HG02763 (cell line): ENCODE measurements around the gene FAM171A1.
A peak's percentile ranks its signal among the peaks of the same experiment; 100 is the strongest.
"Not testable (repeated sequence)": the region's sequence is repeated elsewhere in the genome, so short reads cannot be mapped to it uniquely, and the experiment has no call there.

ENCODE experiments used
- ATAC-seq: cut with Tn5 transposase; IDR thresholded peaks from one replicate; pipeline ENCODE4 v1.9.1; 2021; ENCODE audit warnings: mild to moderate bottlenecking, moderate library complexity; ENCODE audit not compliant: unreplicated experiment

Gene FAM171A1

GRCh38 chr10:15220445-15220844 lies 150.6 kb downstream of the FAM171A1 start:
- ATAC-seq, result no peak

- ATAC-seq, result no peak
Measured at GRCh38 chr10:15216700-15217099, 154.4 kb downstream of the FAM171A1 start.

- no peak for ATAC-seq
Measured at GRCh38 chr10:15214237-15214636, 156.9 kb downstream of the FAM171A1 start.

DNA sequence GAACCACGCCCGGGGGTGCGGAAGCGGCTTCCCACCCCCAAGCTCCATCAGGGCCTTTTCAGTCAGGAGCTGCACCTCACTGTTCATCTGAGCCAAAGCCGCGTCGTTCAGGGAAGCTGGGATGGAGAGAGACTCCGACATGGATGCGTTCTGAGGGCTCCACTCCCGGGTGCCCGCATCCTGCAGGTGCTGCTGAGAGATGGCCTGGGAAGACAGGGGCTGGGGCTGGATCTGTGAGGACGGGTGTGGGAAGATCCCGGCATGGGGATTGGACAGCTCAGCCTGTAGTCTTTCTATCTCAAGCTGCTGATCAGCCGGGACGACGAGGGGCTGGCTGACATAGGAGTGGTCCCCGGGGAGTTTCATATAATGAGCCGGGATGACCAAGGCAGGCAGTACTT lies 157.6 kb downstream of the FAM171A1 start:
- no peak for ATAC-seq

DNA sequence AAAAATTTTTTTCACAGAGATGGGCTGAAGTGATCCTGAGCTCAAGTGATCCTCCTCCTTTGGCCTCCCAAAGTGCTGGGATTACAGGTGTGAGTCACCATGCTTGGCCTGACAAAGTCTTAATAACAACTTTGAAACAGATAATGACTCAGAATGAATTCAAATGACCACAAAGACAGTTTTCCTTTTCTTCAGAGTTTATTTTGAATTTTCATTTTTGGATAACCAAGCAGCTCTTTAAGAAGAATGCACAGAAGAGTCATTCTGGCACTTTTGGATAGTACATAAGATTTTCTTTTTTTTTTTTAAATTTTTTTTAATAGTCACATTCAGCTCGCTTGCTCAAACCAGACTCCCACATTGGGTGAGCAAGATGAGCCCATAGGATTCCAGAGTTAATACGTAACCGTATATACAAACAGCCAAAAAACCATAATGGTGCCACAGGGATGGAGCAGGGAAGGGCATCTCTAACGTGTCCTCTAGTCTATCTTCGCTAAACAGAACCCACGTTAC lies 159.6 kb downstream of the FAM171A1 start:
- ATAC-seq, result no peak

DNA sequence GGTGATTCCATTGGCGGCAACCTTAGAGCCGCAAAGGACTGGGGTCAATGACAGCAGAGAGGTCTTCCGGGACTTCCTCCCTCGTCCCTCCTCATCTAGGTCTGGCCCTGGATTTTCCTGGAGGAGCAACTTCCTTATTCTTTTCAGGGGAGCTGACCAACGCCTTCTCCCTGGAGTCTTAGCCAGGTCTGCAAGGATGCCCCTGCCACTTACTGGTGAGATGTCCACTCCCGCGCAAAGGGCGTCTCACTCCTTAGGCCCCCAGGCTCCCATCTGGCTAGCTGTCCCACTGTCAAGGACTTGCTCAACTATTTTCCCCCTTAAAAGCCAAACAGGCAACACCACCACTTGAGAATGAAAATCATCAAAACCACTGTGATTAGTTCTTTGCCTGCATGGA lies 160.6 kb downstream of the FAM171A1 start:
- no peak for ATAC-seq

DNA sequence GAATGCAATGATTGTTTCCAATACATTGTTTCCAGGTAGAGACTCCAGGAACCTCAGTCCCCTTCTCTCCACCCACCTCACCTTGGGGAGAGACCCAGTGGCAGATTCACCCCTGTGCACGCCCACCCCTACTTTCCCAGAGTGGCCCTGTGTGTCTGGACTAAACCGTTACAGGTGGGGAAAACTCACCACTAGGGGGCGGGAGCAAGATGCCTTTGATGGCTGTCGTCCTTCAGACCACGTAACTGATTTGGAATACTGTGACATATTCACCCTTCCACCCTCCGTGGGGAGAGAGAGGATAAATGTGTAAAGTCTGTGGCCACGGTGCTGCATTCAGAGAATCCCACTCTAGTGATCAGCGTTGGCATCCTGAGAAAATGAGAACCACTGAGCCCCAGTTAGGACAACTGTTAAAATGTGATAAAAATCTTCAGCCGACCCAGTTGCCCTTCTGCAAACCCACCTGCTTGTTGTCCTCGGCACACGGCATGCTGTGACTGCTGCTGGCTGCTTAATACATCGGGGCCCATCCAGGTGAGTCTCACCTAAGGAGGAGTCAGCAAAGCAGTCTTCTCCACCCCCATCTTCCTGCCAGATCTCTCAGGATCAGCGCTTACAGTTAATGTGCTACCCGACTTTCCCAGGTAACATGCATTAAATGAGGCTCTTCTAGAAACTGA lies 161.1 kb downstream of the FAM171A1 start:
- peak; percentile 58 for ATAC-seq

- no peak for ATAC-seq
Measured at GRCh38 chr10:15208221-15208620, 162.9 kb downstream of the FAM171A1 start.

DNA sequence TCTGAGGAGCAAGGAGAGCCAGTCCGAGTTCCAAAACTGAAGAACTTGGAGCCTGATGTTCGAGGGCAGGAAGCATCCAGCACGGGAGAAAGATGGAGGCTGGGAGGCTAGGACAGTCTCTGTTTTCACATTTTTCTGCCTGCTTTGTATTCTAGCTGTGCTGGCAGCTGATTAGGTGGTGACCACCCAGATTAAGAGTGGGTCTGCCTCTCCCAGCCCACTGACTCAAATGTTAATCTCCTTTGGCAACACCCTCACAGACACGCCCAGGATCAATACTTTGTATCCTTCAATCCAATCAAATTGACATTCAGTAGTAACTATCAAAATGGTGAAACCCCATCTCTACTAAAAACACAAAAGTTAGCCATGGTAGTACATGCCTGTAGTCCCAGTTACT lies 163.7 kb downstream of the FAM171A1 start:
- ATAC-seq, result not testable (repeated sequence)

GRCh38 chr10:15202639-15203038 lies 168.4 kb downstream of the FAM171A1 start:
- ATAC-seq, result no peak

DNA sequence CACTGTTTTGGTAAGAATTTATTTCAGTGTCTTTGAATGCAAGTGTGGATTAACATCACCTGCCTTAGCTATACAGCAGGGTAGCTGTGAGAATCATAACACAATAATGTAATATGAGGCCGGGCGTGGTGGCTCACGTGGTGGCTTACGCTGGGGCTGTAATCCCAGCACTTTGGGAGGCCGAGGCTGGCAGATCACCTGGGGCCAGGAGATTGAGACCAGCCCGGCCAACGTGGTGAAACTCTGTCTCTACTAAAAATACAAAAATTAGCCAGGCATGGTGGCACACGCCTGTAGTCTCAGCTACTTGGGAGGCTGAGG lies 168.8 kb downstream of the FAM171A1 start:
- ATAC-seq, result not testable (repeated sequence)

GRCh38 chr10:15201589-15202300 lies 169.3 kb downstream of the FAM171A1 start:
- no peak for ATAC-seq

DNA sequence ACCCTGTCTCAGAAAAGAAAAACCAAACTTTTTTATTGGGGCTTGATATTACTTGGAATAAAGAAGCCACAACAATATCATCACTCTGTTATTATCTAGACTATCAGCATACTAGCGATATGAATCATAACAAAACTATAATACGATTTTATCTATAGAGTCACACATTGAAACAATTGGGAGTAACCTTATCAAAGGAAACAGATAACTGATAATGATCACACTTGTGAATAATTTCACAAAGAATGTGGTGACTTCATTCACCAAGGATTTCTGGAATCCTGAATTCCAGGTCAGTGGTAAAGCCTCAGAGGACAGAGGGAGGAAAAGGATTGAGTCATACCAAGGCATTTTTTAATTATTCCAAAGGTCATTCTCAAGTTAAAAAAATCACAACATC lies 170.5 kb downstream of the FAM171A1 start:
- no peak for ATAC-seq

DNA sequence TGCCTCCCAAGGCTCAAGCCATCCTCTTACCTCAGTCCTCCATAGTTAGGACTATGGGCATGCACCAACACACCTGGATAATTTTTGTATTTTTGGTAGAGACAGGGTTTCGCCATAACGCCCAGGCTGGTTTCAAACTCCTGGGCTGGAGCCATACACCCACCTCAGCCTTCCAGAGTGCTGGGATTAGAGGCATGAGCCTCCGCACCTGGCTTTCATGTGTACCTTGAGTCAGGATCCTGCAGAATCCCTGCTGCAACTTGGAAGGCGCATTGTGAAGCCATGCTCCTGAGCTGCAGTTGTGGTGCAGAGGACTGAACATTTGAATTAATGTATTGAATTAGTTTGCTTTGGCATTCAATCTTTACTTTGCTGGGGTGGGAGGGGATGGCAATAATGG lies 173.2 kb downstream of the FAM171A1 start:
- ATAC-seq, result no peak

DNA sequence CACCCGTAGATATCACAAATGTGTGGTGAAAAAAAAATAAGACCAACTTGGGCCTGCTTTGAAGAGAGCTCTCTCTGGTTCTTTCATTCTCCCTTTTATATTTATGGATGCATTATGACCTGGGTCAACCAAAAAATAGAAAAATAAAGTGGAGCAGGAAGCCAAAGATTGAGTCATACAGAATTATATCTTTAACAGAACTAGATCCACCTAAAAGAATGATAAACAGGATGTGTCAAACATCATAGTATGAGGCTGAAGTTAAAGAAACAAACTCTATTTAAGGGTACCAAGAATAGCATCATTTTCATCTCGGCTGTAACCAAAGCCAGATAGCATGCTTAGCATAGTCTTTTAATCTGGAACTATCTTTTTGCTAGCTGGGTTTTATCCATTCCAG lies 173.8 kb downstream of the FAM171A1 start:
- ATAC-seq, result no peak

DNA sequence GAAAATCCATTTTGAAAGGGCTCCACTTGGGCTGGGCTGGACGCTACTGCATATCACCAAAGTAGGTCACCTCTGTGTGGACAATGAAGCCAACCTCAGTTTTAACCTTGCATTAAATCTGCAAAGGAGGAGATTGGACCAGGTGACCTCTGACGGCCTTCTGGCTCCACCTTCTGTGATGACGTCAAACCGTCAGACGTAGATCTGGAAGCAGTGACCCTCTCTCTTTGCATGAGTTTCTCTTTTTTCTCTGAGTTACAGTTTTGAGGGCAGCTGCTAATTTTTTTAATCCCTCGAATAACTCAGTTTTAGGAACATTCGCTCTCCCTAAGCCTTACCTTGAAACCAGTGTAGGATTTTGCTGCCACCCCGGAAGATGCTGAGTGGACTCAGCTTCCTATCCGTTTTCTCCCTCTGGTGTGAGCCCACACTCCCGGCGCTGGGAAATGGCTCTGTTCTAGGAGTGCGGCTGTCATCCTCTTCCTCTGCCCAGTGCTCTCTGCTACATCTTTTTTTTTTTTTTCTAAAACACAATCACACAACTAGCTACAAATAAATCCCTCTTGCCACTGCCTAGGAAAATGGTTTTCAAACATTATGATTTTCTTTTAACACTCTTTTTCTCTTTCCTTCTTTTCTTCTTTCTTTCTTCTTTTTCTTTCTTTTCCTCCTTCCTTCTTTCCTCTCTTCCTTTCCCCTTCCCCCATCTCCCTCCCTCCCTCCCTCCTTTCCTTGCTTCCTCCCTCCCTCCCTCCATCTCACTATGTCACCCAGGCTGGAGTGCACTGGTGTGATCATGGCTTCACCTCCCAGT lies 174.9 kb downstream of the FAM171A1 start:
- ATAC-seq, result no peak

DNA sequence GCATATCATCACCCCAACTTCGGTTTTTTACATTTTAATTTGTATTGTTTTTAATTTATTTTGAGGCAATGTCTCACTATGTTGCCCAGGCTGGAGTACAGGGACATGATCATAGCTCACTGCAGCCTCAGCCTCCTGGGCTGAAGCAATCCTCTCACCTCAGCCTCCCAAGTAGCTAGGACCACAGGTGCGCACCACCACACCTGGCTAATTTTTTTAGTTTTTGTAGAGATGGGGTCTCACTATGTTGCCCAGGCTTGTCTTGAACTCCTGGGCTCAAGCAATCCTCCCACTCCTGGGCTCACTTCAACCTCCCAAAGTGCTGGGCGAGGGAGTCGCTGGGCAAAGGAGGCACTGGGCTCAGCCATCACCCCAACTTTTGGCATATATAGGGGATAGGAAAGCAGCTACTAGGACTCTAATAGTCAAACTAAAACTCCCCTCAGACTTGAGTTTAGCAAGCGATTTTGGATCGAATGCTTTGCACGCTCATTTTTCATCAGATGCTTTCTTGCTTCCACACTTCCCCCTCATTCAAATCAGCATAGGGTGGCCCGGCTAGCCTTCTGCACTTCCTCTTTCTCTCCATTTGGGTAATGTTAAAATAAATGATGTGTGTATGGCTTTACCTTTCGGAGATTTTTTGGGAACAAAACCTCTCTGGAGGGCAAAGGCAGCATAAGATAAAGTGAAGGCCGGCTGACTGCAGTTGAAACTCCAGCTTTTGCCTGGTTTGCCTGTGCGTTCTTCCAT lies 181.8 kb downstream of the FAM171A1 start:
- no peak for ATAC-seq

GRCh38 chr10:15188603-15189002 lies 182.5 kb downstream of the FAM171A1 start:
- ATAC-seq, result no peak

DNA sequence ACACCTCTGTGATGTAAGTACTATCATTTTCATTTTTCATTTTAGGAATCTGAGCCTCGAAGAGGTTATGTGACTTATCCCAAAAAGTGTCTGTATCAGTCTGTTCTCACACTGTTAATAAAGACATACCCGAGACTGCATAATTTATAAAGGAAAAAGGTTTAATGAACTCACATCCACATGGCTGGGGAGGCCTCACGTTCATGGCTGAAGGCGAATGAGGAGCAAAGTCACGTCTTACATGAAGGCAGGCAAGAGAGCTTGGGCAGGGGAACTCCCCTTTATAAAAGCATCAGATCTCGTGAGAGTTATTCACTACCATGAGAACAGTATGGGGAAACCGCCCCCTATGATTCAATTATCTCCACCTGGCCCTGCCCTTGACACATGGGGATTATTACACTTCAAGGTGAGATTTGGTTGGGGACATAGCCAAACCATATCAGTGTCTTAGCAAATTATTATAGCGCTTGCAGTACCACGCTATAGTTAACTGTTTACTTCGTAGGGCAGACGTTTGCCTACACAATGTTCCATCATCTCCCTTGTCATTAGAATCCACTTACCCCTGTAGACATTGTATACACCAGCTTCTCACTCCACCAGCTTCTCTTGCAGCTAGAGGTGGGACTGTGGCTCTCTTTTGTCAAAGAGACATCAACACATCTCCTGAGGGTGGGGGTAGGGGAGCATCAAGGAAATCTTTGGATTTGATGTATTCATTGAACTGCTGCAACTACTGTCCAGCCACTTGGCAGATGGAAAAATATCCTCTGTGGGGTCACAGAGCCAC lies 187.2 kb downstream of the FAM171A1 start:
- ATAC-seq, result no peak

DNA sequence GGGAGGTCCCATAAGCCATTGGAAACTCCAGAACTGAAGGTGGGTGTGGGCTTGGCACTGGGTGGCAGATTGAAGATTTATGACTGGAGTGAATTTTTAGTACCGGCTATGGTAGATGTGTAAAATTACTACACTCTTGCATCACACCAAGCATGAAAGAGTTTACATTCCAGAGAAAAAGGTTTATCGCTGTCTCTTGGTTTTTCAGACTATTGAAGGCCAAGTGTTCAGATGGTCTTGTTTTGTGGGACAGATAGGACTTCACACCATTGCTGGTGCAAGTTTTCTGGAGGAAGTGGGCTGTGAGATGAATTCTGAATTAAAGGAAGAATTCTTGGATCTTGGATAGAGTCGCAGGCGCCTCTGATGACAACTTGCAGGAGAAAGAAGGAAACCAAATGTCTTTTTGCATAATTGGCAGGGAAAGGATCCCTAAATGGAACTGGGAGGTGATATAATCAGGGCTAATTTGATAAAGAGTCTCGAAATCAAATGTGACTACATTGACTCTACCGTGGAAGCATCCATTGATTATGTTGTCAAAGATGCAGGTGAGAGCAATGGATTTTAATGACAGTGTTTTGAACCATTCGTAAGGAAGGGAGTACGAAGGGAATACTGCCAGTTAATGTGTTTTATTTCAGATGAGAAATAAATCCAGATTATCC lies 188.4 kb downstream of the FAM171A1 start:
- no peak for ATAC-seq
